HepG2 (cell line): ENCODE results near the gene KRTAP21-1. TPM values are rescaled to one million over a fixed set of nuclear protein-coding genes. Genes with fewer than 3 reads are reported as not detected.

Experiments
- ATAC-seq: fragments of 200-7000 bp; cut with Tn5 transposase; 3 replicates; pipeline ENCODE4 v1.9.1; 2020; ENCODE audit warnings: mild to moderate bottlenecking, moderate library complexity
- BruUV-seq: library from RNA; stranded (reverse); fragments of 400-500 nt; replicated peaks from 2 replicates; lab custom pipeline; 2021; lab: Mats Ljungman, UMichigan
- CTCF ChIA-PET: fragments of 300-600 bp; formaldehyde crosslinking; extraction: SDS; loops from one replicate; lab custom pipeline; 2021; ENCODE audit warnings: low total read pairs, inconsistent platforms, low intra/inter-chr PET ratio; lab: Yijun Ruan, JAX
- POLR2A ChIA-PET: fragments of 350-600 bp; sonication (Branson Sonifier 250); formaldehyde crosslinking; loops from one replicate; lab custom pipeline; 2020; ENCODE audit warnings: antibody characterized with exemption, inconsistent platforms; lab: Yijun Ruan, JAX
- DNase-seq: peaks from one replicate; pipeline ENCODE4 v3.0.0-alpha.2; 2015; ENCODE audit warnings: low spot score
- FAIRE-seq: peaks from 3 replicates; lab custom pipeline; 2011; peaks lifted over from hg19 to GRCh38; lab: Jason Lieb, UNC
- H2AFZ ChIP-seq: one replicate; pipeline ENCODE4 v1.6.1; 2011; ENCODE audit warnings: low read length, inconsistent platforms
- H3K27ac ChIP-seq: fragments of 300-600 bp; 3 replicates; pipeline ENCODE4 v1.8.0; 2011; ENCODE audit warnings: mixed run types, mild to moderate bottlenecking, mixed read lengths, low read length, inconsistent platforms; ENCODE audit not compliant: insufficient read depth; ENCODE audit errors: extremely low read length
- H3K27me3 ChIP-seq, 2 experiments: fragments of 200-600 bp in 1 of 2; 2 replicates in 1 of 2; 3 replicates in 1 of 2; pipeline versions ENCODE4 v1.6.0 to v1.8.0; 2011; ENCODE audit warnings: low read length in 2 of 2, mild to moderate bottlenecking in 2 of 2, moderate library complexity in 2 of 2, inconsistent platforms in 1 of 2; ENCODE audit not compliant: insufficient read depth in 2 of 2, control insufficient read depth in 1 of 2
- H3K36me3 ChIP-seq, 2 experiments: fragments of 200-600 bp in 1 of 2; replicated peaks in 1 of 2; 2 replicates in 1 of 2; 3 replicates in 1 of 2; pipeline versions ENCODE4 v1.5.1 to v1.8.0; 2011; ENCODE audit warnings: low read length in 2 of 2, inconsistent platforms in 1 of 2; ENCODE audit not compliant: insufficient read depth in 2 of 2, control insufficient read depth in 1 of 2
- H3K4me1 ChIP-seq: 2 replicates; pipeline ENCODE4 v1.5.1; 2012; ENCODE audit warnings: low read length, inconsistent platforms; ENCODE audit not compliant: insufficient read depth
- H3K4me2 ChIP-seq: 2 replicates; pipeline ENCODE4 v1.6.0; 2011; ENCODE audit warnings: low read depth, low read length, inconsistent platforms
- H3K4me3 ChIP-seq, 3 experiments: fragments of 200-600 bp in 1 of 3; sonication (generic), shearing (Covaris generic) in 1 of 3; replicated peaks in 1 of 3; 2 replicates each; pipeline ENCODE4 v1.5.1; 2011 to 2016; ENCODE audit warnings: low read length in 3 of 3, inconsistent platforms in 2 of 3, low read depth in 2 of 3, mild to moderate bottlenecking in 2 of 3, control low read depth in 1 of 3, mixed read lengths in 1 of 3; ENCODE audit not compliant: insufficient read depth in 1 of 3
- H3K79me2 ChIP-seq: one replicate; pipeline ENCODE4 v1.6.1; 2011; ENCODE audit warnings: low read length, inconsistent platforms; ENCODE audit not compliant: insufficient read depth
- H3K9ac ChIP-seq: 2 replicates; pipeline ENCODE4 v1.6.0; 2011; ENCODE audit warnings: mild to moderate bottlenecking, low read depth, low read length, inconsistent platforms; ENCODE audit not compliant: insufficient read depth
- H3K9me3 ChIP-seq: 2 replicates; pipeline ENCODE4 v1.5.1; 2012; ENCODE audit warnings: mild to moderate bottlenecking, low read length
- H4K20me1 ChIP-seq: 2 replicates; pipeline ENCODE4 v1.6.0; 2011; ENCODE audit warnings: inconsistent platforms, mild to moderate bottlenecking, low read length, moderate library complexity; ENCODE audit not compliant: insufficient read depth
- ESRRA ChIP-seq: sonication (generic); formaldehyde crosslinking; IDR thresholded peaks from 2 replicates; pipeline ENCODE4 v1.5.1; 2020; ENCODE audit warnings: mild to moderate bottlenecking, low read depth, missing genetic modification reagents
- FOXA1 ChIP-seq, 2 experiments: fragments of 450-650 bp in 1 of 2; sonication (generic) in 1 of 2; formaldehyde crosslinking in 1 of 2; IDR thresholded peaks; 2 replicates each; pipeline versions ENCODE4 v1.4.0 to v1.6.1; 2016 to 2020; ENCODE audit warnings: missing genetic modification reagents in 1 of 2
- HNF4A ChIP-seq: sonication (generic); formaldehyde crosslinking; IDR thresholded peaks from 2 replicates; pipeline ENCODE4 v1.4.0; 2020; ENCODE audit warnings: missing genetic modification reagents
- NFE2 ChIP-seq: sonication (generic); formaldehyde crosslinking; IDR thresholded peaks from 2 replicates; pipeline ENCODE4 v1.4.0; 2020; ENCODE audit warnings: missing genetic modification reagents
- NR1H2 ChIP-seq: sonication (generic); formaldehyde crosslinking; IDR thresholded peaks from 2 replicates; pipeline ENCODE4 v1.8.1; 2022; ENCODE audit warnings: low read depth, missing genetic modification reagents, borderline replicate concordance
- NRL ChIP-seq: sonication (generic); formaldehyde crosslinking; IDR thresholded peaks from 2 replicates; pipeline ENCODE4 v1.5.0; 2020; ENCODE audit warnings: missing genetic modification reagents, mild to moderate bottlenecking, moderate library complexity, borderline replicate concordance
- TRIM22 ChIP-seq: fragments of 450-650 bp; IDR thresholded peaks from 2 replicates; pipeline ENCODE4 v1.6.1; 2017
- ZNF224 ChIP-seq: sonication (generic); formaldehyde crosslinking; IDR thresholded peaks from 2 replicates; pipeline ENCODE4 v1.5.0; 2020; ENCODE audit warnings: mild to moderate bottlenecking, missing genetic modification reagents
- ZNF547 ChIP-seq: sonication (generic); formaldehyde crosslinking; IDR thresholded peaks from 2 replicates; pipeline ENCODE4 v1.5.1; 2020; ENCODE audit warnings: mild to moderate bottlenecking, missing genetic modification reagents
- ZNF556 ChIP-seq: sonication (generic); formaldehyde crosslinking; IDR thresholded peaks from 2 replicates; pipeline ENCODE4 v1.4.0; 2020; ENCODE audit warnings: mild to moderate bottlenecking, missing genetic modification reagents, borderline replicate concordance
- ZNF816 ChIP-seq: sonication (generic); formaldehyde crosslinking; IDR thresholded peaks from 2 replicates; pipeline ENCODE4 v1.8.0; 2022; ENCODE audit warnings: missing genetic modification reagents, mild to moderate bottlenecking, borderline replicate concordance
- ZNF878 ChIP-seq: sonication (generic); formaldehyde crosslinking; IDR thresholded peaks from 2 replicates; pipeline ENCODE4 v1.8.1; 2023; ENCODE audit warnings: mild to moderate bottlenecking, missing genetic modification reagents, moderate library complexity
- ZSCAN9 ChIP-seq: IDR thresholded peaks from 2 replicates; pipeline ENCODE4 v1.6.1; 2016; ENCODE audit warnings: borderline replicate concordance
- WGBS: methylation state at CpG from one replicate; pipeline ENCODE4 v1.1.6; 2017; ENCODE audit warnings: low lambda C conversion rate; 5-methylcytosine and 5-hydroxymethylcytosine counted together
- in situ Hi-C: cut with HindIII; loops from 2 replicates; pipeline ENCODE4 v1.10.0; 2017; ENCODE audit warnings: low pct_unique_long_range_greater_than_20kb; ENCODE audit not compliant: extremely low pct_ligation_motif_present
- intact Hi-C: fragments of 100-400 bp; cut with micrococcal nuclease; formaldehyde crosslinking; loops from one replicate; pipeline ENCODE4 v1.10.0; 2022; ENCODE audit not compliant: unreplicated experiment
- polyA plus RNA-seq, 8 experiments: library from polyadenylated mRNA; depleted of rRNA in 3 of 8; stranded (reverse) in 7 of 8; unstranded in 1 of 8; fragments of >200 nt; fragmentation: Illumina TruSeq in 4 of 8; extraction: Trizol in 4 of 8; gene quantifications; 2 replicates each; pipeline versions ENCODE4 v1.2.1 to v1.2.3, GENCODE V29; 2011 to 2016; ENCODE audit warnings: low read depth in 4 of 8, missing spikeins in 1 of 8, mixed read lengths in 1 of 8; ENCODE audit not compliant: insufficient read depth in 1 of 8
- total RNA-seq, 5 experiments: library from RNA; depleted of rRNA; stranded (reverse); fragments of >200 nt; fragmentation: Illumina TruSeq; extraction: Trizol; gene quantifications; 2 replicates each; pipeline ENCODE4 v1.2.3, GENCODE V29; 2016; ENCODE audit warnings: low read depth in 1 of 5
- TF ChIP-seq, protein P1 (sequence below): sonication (generic); formaldehyde crosslinking; IDR thresholded peaks from 2 replicates; pipeline ENCODE4 v1.4.0; 2020; ENCODE audit warnings: missing genetic modification reagents, borderline replicate concordance
- TF ChIP-seq, protein P2 (sequence below): IDR thresholded peaks from 2 replicates; pipeline ENCODE4 v1.4.0; 2020; ENCODE audit warnings: mild to moderate bottlenecking, missing genetic modification reagents

KRTAP21-1 gene
- total and polyA plus RNA-seq, 2 of the 13 experiments (the other 11 are each of a cell fraction or from before 2014, with no cell fraction given): not detected

DNA sequence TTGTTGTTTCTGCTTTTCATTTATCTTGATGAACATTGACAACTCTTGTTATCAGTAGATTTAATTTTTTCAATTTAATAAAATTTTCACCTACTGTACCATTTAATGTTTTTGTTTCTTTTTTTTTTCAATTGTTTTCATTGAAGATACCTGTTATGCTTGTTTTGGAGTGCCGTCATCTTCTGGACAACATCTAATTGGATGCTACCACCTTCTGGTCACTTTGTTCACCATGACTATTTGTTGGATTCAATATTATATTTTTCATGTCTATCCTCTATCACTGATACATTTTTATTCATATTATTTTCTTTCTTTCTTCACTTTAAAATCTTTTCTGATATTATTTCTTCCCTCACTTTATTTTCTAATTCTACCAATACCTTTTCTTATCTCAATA is 22.2 kb downstream of the KRTAP21-1 start (continued):
- TF ChIP-seq ZNF816 (CRISPR knock-in tag) (no peak), ZNF556 (CRISPR knock-in tag) (no peak)

DNA sequence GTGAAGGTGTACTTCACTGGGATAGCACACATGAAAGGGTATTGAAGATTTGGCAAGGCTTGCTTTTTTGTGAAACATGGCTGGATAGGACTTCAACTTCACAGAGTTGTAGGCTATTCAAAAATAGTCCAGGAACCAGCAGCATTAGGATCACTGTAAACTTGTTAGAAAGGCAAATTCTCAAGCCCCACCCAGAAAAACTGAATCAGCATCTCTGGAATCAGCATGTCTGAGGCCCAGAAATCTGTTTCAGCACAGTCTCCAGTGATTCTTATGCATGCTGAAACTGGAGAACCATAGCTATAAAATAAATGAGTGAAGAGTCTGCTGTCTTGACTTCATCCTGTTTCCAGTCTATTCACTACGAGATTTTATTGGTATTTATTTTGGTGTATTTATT is 28.5 kb downstream of the KRTAP21-1 start:
- Histone ChIP-seq H3K4me2 (no peak overlapping the region), H4K20me1 (no peaks in the 10 kb centered on the region), H3K9me3 (peaks cover 92% of the 10 kb centered on the region), H3K36me3 (no peaks in the 10 kb centered on the region), H2AFZ (no peak overlapping the region), H3K9ac (no peak overlapping the region), H3K27me3 (no peaks in the 10 kb centered on the region), H3K4me1 (no peaks in the 10 kb centered on the region), H3K79me2 (no peaks in the 10 kb centered on the region), H3K4me3 (no peak overlapping the region), H3K27ac (no peak overlapping the region)
- POLR2A ChIA-PET: no interaction called here
- ATAC-seq (no peak), FAIRE-seq (no peak), DNase-seq (no peak)
- WGBS: 0% methylated on average over 1 of the region's 1 CpG
- intact Hi-C loops: no loop called here
- no TSS peak for BruUV-seq
- in situ Hi-C loops: no loop called here
- CTCF ChIA-PET: no interaction called here
- TF ChIP-seq ZNF878 (CRISPR knock-in tag) (no peak), NR1H2 (no peak), ESRRA (CRISPR knock-in tag) (no peak), NRL (CRISPR knock-in tag) (no peak), FOXA1 (IDR thresholded peaks at IDR 0.05) (no peak), FOXA1 (CRISPR knock-in tag; IDR thresholded peaks at IDR 0.05) (no peak), ZSCAN9 (CRISPR knock-in tag) (no peak), NFE2 (no peak), ZNF547 (no peak), ZNF224 (no peak), TRIM22 (no peak), HNF4A (CRISPR knock-in tag) (no peak)
- TF ChIP-seq, protein P1, sequence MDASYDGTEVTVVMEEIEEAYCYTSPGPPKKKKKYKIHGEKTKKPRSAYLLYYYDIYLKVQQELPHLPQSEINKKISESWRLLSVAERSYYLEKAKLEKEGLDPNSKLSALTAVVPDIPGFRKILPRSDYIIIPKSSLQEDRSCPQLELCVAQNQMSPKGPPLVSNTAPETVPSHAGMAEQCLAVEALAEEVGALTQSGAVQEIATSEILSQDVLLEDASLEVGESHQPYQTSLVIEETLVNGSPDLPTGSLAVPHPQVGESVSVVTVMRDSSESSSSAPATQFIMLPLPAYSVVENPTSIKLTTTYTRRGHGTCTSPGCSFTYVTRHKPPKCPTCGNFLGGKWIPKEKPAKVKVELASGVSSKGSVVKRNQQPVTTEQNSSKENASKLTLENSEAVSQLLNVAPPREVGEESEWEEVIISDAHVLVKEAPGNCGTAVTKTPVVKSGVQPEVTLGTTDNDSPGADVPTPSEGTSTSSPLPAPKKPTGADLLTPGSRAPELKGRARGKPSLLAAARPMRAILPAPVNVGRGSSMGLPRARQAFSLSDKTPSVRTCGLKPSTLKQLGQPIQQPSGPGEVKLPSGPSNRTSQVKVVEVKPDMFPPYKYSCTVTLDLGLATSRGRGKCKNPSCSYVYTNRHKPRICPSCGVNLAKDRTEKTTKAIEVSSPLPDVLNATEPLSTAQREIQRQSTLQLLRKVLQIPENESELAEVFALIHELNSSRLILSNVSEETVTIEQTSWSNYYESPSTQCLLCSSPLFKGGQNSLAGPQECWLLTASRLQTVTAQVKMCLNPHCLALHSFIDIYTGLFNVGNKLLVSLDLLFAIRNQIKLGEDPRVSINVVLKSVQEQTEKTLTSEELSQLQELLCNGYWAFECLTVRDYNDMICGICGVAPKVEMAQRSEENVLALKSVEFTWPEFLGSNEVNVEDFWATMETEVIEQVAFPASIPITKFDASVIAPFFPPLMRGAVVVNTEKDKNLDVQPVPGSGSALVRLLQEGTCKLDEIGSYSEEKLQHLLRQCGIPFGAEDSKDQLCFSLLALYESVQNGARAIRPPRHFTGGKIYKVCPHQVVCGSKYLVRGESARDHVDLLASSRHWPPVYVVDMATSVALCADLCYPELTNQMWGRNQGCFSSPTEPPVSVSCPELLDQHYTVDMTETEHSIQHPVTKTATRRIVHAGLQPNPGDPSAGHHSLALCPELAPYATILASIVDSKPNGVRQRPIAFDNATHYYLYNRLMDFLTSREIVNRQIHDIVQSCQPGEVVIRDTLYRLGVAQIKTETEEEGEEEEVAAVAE (CRISPR knock-in tag): no peak
- TF ChIP-seq, protein P2, sequence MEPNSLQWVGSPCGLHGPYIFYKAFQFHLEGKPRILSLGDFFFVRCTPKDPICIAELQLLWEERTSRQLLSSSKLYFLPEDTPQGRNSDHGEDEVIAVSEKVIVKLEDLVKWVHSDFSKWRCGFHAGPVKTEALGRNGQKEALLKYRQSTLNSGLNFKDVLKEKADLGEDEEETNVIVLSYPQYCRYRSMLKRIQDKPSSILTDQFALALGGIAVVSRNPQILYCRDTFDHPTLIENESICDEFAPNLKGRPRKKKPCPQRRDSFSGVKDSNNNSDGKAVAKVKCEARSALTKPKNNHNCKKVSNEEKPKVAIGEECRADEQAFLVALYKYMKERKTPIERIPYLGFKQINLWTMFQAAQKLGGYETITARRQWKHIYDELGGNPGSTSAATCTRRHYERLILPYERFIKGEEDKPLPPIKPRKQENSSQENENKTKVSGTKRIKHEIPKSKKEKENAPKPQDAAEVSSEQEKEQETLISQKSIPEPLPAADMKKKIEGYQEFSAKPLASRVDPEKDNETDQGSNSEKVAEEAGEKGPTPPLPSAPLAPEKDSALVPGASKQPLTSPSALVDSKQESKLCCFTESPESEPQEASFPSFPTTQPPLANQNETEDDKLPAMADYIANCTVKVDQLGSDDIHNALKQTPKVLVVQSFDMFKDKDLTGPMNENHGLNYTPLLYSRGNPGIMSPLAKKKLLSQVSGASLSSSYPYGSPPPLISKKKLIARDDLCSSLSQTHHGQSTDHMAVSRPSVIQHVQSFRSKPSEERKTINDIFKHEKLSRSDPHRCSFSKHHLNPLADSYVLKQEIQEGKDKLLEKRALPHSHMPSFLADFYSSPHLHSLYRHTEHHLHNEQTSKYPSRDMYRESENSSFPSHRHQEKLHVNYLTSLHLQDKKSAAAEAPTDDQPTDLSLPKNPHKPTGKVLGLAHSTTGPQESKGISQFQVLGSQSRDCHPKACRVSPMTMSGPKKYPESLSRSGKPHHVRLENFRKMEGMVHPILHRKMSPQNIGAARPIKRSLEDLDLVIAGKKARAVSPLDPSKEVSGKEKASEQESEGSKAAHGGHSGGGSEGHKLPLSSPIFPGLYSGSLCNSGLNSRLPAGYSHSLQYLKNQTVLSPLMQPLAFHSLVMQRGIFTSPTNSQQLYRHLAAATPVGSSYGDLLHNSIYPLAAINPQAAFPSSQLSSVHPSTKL (CRISPR knock-in tag): no peak
